SK-N-SH (cell line): ENCODE results near the gene CCDC106. TPM values are rescaled to one million over a fixed set of nuclear protein-coding genes. Genes with fewer than 3 reads are reported as not detected.

Experiments used
- CTCF ChIA-PET: fragments of 300-600, 350-600 bp; formaldehyde crosslinking; extraction: SDS; loops from one replicate; lab custom pipeline; 2021; lab: Yijun Ruan, JAX
- POLR2A ChIA-PET: fragments of 350-600 bp; sonication (Branson Sonifier 250); formaldehyde crosslinking; extraction: SDS; loops from one replicate; lab custom pipeline; 2020; ENCODE audit warnings: antibody characterized with exemption, inconsistent platforms; lab: Yijun Ruan, JAX
- DNase-seq: peaks from one replicate; pipeline ENCODE4 v3.0.0; 2012
- H2AFZ ChIP-seq: fragments of 200-600 bp; sonication (generic); 2 replicates; pipeline ENCODE4 v1.8.1; 2016; ENCODE audit warnings: antibody characterized with exemption, mild to moderate bottlenecking, low read depth
- H3F3A ChIP-seq: fragments of 200-600 bp; sonication (generic); replicated peaks from 2 replicates; pipeline ENCODE3; 2016; ENCODE audit warnings: antibody characterized with exemption, mild to moderate bottlenecking; ENCODE audit not compliant: insufficient read depth
- H3K27ac ChIP-seq, 2 experiments: fragments of 200-500 bp in 1 of 2; fragments of 200-600 bp in 1 of 2; sonication (Bioruptor generic) in 1 of 2; sonication (generic), shearing (Covaris generic) in 1 of 2; 2 replicates each; pipeline versions ENCODE4 v1.5.1 to v1.6.1; 2014 to 2016; ENCODE audit warnings: low read depth in 2 of 2, inconsistent platforms in 1 of 2, low read length in 1 of 2, mild to moderate bottlenecking in 1 of 2, mixed read lengths in 1 of 2
- H3K27me3 ChIP-seq: fragments of 200-600 bp; sonication (generic), shearing (Covaris generic); 2 replicates; pipeline ENCODE4 v1.6.1; 2016; ENCODE audit warnings: mixed run types; ENCODE audit not compliant: insufficient read depth
- H3K36me3 ChIP-seq, 2 experiments: fragments of 200-500 bp in 1 of 2; fragments of 200-600 bp in 1 of 2; sonication (Bioruptor generic) in 1 of 2; sonication (generic) in 1 of 2; replicated peaks in 1 of 2; 2 replicates each; pipeline versions ENCODE3 to v1.5.1; 2014 to 2016; ENCODE audit warnings: low read length in 1 of 2, mild to moderate bottlenecking in 1 of 2; ENCODE audit not compliant: insufficient read depth in 2 of 2, control insufficient read depth in 1 of 2
- H3K4me1 ChIP-seq, 2 experiments: fragments of 200-500 bp in 1 of 2; fragments of 200-600 bp in 1 of 2; sonication (Bioruptor generic) in 1 of 2; sonication (generic), shearing (Covaris generic) in 1 of 2; 2 replicates each; pipeline versions ENCODE4 v1.5.1 to v1.6.1; 2014 to 2016; ENCODE audit warnings: low read depth in 1 of 2, low read length in 1 of 2, mixed run types in 1 of 2; ENCODE audit not compliant: insufficient read depth in 2 of 2, control insufficient read depth in 1 of 2
- H3K4me2 ChIP-seq: fragments of 200-600 bp; sonication (generic), shearing (Covaris generic); 2 replicates; pipeline ENCODE4 v1.6.1; 2017; ENCODE audit warnings: mixed run types
- H3K4me3 ChIP-seq, 2 experiments: fragments of 200-500 bp in 1 of 2; fragments of 200-600 bp in 1 of 2; sonication (Bioruptor generic) in 1 of 2; sonication (generic), shearing (Covaris generic) in 1 of 2; 2 replicates each; pipeline versions ENCODE4 v1.5.1 to v1.8.1; 2014 to 2016; ENCODE audit warnings: low read depth in 2 of 2, inconsistent platforms in 1 of 2, low read length in 1 of 2, mild to moderate bottlenecking in 1 of 2, mixed read lengths in 1 of 2, moderate library complexity in 1 of 2
- H3K79me2 ChIP-seq: fragments of 200-600 bp; sonication (generic); 2 replicates; pipeline ENCODE4 v1.8.1; 2017; ENCODE audit warnings: mild to moderate bottlenecking; ENCODE audit not compliant: insufficient read depth
- H3K9ac ChIP-seq: fragments of 200-600 bp; sonication (generic); 2 replicates; pipeline ENCODE4 v1.6.1; 2017; ENCODE audit warnings: mixed run types
- H3K9me2 ChIP-seq: fragments of 200-600 bp; sonication (generic); 2 replicates; pipeline ENCODE4 v1.6.1; 2017; ENCODE audit warnings: mixed run types
- H3K9me3 ChIP-seq: fragments of 200-600 bp; sonication (generic); 2 replicates; pipeline ENCODE4 v1.6.1; 2017; ENCODE audit warnings: mixed run types, mild to moderate bottlenecking, moderate library complexity
- H4K20me1 ChIP-seq: fragments of 200-600 bp; sonication (generic); 2 replicates; pipeline ENCODE4 v1.6.1; 2017; ENCODE audit warnings: mild to moderate bottlenecking, mixed run types; ENCODE audit not compliant: insufficient read depth
- CHD2 ChIP-seq: fragments of 150-350 bp; IDR thresholded peaks from 2 replicates; pipeline ENCODE4 v1.6.1; 2018; ENCODE audit warnings: low read length; ENCODE audit not compliant: partially characterized antibody
- EZH2phosphoT487 ChIP-seq: fragments of 200-600 bp; sonication (generic); IDR thresholded peaks from 2 replicates; pipeline ENCODE4 v1.6.1; 2017; ENCODE audit warnings: low read depth, mixed run types, mild to moderate bottlenecking, antibody characterized with exemption, moderate library complexity, borderline replicate concordance
- FOSL2 ChIP-seq: IDR thresholded peaks from 2 replicates; pipeline ENCODE4 v1.4.0; 2012; ENCODE audit warnings: low read depth, mild to moderate bottlenecking, moderate library complexity, borderline replicate concordance
- FOXM1 ChIP-seq: IDR thresholded peaks from 2 replicates; pipeline ENCODE4 v1.4.0; 2012; ENCODE audit warnings: low read depth, mild to moderate bottlenecking
- MEF2A ChIP-seq: IDR thresholded peaks from 2 replicates; pipeline ENCODE4 v1.4.0; 2012; ENCODE audit warnings: low read depth, borderline replicate concordance
- MXI1 ChIP-seq: IDR thresholded peaks from 2 replicates; pipeline ENCODE4 v1.6.1; 2012; ENCODE audit warnings: mild to moderate bottlenecking, low read depth, low read length, improper control_type of control experiment
- NFIC ChIP-seq: IDR thresholded peaks from 2 replicates; pipeline ENCODE4 v1.4.0; 2012; ENCODE audit warnings: borderline replicate concordance
- NRF1 ChIP-seq: IDR thresholded peaks from 2 replicates; pipeline ENCODE4 v1.6.1; 2012; ENCODE audit warnings: low read depth, mild to moderate bottlenecking, low read length
- POLR2AphosphoS5 ChIP-seq: IDR thresholded peaks from 2 replicates; pipeline ENCODE4 v1.6.1; 2012; ENCODE audit warnings: low read depth, low read length
- RAD21 ChIP-seq: IDR thresholded peaks from 2 replicates; pipeline ENCODE4 v1.6.1; 2012; ENCODE audit warnings: mild to moderate bottlenecking, low read length
- RCOR1 ChIP-seq: fragments of 150-350 bp; IDR thresholded peaks from 2 replicates; pipeline ENCODE4 v1.6.1; 2017; ENCODE audit warnings: antibody characterized with exemption, low read length
- SIN3A ChIP-seq: IDR thresholded peaks from 2 replicates; pipeline ENCODE4 v1.6.1; 2012; ENCODE audit warnings: low read depth, mild to moderate bottlenecking, low read length, moderate library complexity, borderline replicate concordance
- SMC3 ChIP-seq: IDR thresholded peaks from 2 replicates; pipeline ENCODE4 v1.6.1; 2012; ENCODE audit warnings: low read depth, low read length, improper control_type of control experiment
- WGBS: methylation state at CpG from one replicate; pipeline ENCODE4 v1.1.6; 2017; ENCODE audit warnings: low lambda C conversion rate; 5-methylcytosine and 5-hydroxymethylcytosine counted together
- polyA plus RNA-seq, 3 experiments: library from polyadenylated mRNA; depleted of rRNA; stranded (reverse); fragments of >200 nt; gene quantifications; 2 replicates each; pipeline ENCODE4 v1.2.3, GENCODE V29; 2012
- TF ChIP-seq, protein P1 (sequence below): IDR thresholded peaks from 2 replicates; pipeline ENCODE4 v1.4.0; 2012; ENCODE audit warnings: low read depth, borderline replicate concordance
- TF ChIP-seq, protein P2 (sequence below): fragments of 150-350 bp; IDR thresholded peaks from 2 replicates; pipeline ENCODE4 v1.6.1; 2017; ENCODE audit warnings: antibody characterized with exemption, low read length, low read depth, borderline replicate concordance
- TF ChIP-seq, protein P3 (sequence below): IDR thresholded peaks from 2 replicates; pipeline ENCODE4 v1.6.1; 2012; ENCODE audit warnings: mild to moderate bottlenecking, low read depth, low read length, moderate library complexity
- TF ChIP-seq, protein P4 (sequence below): IDR thresholded peaks from 2 replicates; pipeline ENCODE4; 2012
- TF ChIP-seq, protein P5 (sequence below): IDR thresholded peaks from 2 replicates; pipeline ENCODE4 v1.4.0; 2012; ENCODE audit warnings: low read depth, borderline replicate concordance

The CCDC106 gene
- polyA plus RNA-seq, 1 of the 3 experiments (the other 2 are of a cell fraction), result 27.1 TPM

DNA sequence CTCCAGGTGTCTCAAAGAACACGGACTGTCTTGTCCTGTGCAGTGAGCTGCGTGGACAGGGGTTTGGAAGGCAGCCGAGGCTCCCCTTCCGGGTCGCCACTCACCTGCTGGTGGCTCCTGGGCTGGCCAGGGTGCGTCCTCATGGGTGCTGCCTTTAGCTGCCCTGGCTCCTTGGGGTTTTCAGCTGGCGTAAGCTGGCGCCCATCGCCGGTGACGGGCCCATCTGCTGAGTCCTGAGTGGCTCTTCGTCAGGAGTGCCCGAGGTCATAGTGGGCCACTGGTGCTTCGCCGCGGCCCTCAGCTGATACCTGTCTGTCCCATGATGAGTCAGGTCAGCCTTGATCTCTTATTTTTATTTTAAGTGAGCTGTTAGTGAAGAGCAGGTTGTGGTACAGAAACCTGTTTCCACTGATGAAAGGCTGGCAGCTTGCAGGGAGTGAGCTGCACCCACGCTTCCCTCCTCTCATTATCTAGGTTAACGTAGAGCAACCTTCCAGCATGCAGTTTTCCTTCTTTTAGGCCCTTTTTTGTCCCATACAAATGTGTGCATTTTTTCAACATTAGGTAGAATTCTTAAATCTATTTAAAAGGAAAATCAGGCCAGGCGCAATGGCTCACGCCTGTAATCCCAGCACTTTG, 45.4 kb downstream of the CCDC106 start:
- ChIA-PET POLR2A (no interaction called here), CTCF (interaction anchor here (1.1 kb wide), 1 partner anchor 12 kb away, joined by 3 read pairs; no protein-coding TSS in a partner anchor)
- no peaks in the 10 kb centered on the region for H3K9me3 ChIP-seq
- H3K36me3 ChIP-seq, result peaks cover 0 to 76% of the 10 kb centered on the region in 2 experiments
- H2AFZ ChIP-seq, result no peak overlapping the region
- no peaks in the 10 kb centered on the region for H3F3A ChIP-seq
- no peak overlapping the region for H3K4me3 ChIP-seq
- DNase-seq, result no peak
- H3K4me1 ChIP-seq, result no peaks in the 10 kb centered on the region
- TF ChIP-seq NRF1, result no peak
- 95% methylated on average over 14 of the region's 20 CpGs for WGBS
- H3K4me2 ChIP-seq, result no peak overlapping the region
- no peaks in the 10 kb centered on the region for H3K27me3 ChIP-seq
- no peaks in the 10 kb centered on the region for H3K9me2 ChIP-seq
- no peak overlapping the region for H3K27ac ChIP-seq
- H3K9ac ChIP-seq, result no peak overlapping the region
- no peaks in the 10 kb centered on the region for H4K20me1 ChIP-seq
- peaks cover 5% of the 10 kb centered on the region; the same call in 1 of the 2 replicates for H3K79me2 ChIP-seq

DNA sequence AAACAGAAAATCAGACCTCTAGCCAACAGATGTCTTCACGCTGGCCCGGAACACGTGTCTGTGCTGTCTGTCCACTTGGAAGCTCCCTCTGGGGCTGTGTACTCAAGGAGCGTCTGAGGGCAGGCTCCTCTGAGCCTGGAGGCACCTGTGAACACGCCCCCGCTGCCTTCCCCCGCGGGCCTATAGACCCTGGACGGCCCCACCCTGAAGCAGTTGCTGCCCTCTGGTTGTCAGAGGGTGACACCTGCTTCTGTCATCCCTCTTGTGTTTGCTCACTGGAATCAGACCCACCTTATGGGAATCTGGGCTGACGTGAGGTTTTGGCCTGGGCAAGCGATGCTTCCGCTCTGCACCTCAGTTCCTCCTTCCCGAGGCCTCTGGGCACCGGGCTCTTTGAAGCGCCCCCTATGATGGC, 46.2 kb downstream of the CCDC106 start:
- no peak overlapping the region for H2AFZ ChIP-seq
- ChIA-PET CTCF (interaction anchor here (1.1 kb wide), 1 partner anchor 13 kb away, joined by 3 read pairs; no protein-coding TSS in a partner anchor), POLR2A (no interaction called here)
- H3K4me2 ChIP-seq, result no peak overlapping the region
- no peaks in the 10 kb centered on the region for H3K9me2 ChIP-seq
- WGBS, result 96% methylated on average over 11 of the region's 15 CpGs
- no peaks in the 10 kb centered on the region for H4K20me1 ChIP-seq
- H3K36me3 ChIP-seq, result peaks cover 0 to 73% of the 10 kb centered on the region in 2 experiments
- H3K4me1 ChIP-seq, result no peaks in the 10 kb centered on the region
- peaks cover 5% of the 10 kb centered on the region; the same call in 1 of the 2 replicates for H3K79me2 ChIP-seq
- no peak for DNase-seq
- no peak overlapping the region for H3K9ac ChIP-seq
- H3F3A ChIP-seq, result no peaks in the 10 kb centered on the region
- H3K9me3 ChIP-seq, result no peaks in the 10 kb centered on the region
- no peak overlapping the region for H3K27ac ChIP-seq
- no peaks in the 10 kb centered on the region for H3K27me3 ChIP-seq
- no peak overlapping the region for H3K4me3 ChIP-seq
- TF ChIP-seq FOSL2 (no peak), SMC3 (no peak), SIN3A (no peak), CHD2 (no peak), NFIC (no peak), RAD21 (no peak), EZH2phosphoT487 (no peak), POLR2AphosphoS5 (no peak), RCOR1 (no peak), FOXM1 (no peak), MEF2A (no peak), MXI1 (no peak)
- TF ChIP-seq, protein P1, sequence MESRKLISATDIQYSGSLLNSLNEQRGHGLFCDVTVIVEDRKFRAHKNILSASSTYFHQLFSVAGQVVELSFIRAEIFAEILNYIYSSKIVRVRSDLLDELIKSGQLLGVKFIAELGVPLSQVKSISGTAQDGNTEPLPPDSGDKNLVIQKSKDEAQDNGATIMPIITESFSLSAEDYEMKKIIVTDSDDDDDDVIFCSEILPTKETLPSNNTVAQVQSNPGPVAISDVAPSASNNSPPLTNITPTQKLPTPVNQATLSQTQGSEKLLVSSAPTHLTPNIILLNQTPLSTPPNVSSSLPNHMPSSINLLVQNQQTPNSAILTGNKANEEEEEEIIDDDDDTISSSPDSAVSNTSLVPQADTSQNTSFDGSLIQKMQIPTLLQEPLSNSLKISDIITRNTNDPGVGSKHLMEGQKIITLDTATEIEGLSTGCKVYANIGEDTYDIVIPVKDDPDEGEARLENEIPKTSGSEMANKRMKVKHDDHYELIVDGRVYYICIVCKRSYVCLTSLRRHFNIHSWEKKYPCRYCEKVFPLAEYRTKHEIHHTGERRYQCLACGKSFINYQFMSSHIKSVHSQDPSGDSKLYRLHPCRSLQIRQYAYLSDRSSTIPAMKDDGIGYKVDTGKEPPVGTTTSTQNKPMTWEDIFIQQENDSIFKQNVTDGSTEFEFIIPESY, result no peak
- TF ChIP-seq, protein P2, sequence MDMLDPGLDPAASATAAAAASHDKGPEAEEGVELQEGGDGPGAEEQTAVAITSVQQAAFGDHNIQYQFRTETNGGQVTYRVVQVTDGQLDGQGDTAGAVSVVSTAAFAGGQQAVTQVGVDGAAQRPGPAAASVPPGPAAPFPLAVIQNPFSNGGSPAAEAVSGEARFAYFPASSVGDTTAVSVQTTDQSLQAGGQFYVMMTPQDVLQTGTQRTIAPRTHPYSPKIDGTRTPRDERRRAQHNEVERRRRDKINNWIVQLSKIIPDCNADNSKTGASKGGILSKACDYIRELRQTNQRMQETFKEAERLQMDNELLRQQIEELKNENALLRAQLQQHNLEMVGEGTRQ, result no peak
- TF ChIP-seq, protein P3, sequence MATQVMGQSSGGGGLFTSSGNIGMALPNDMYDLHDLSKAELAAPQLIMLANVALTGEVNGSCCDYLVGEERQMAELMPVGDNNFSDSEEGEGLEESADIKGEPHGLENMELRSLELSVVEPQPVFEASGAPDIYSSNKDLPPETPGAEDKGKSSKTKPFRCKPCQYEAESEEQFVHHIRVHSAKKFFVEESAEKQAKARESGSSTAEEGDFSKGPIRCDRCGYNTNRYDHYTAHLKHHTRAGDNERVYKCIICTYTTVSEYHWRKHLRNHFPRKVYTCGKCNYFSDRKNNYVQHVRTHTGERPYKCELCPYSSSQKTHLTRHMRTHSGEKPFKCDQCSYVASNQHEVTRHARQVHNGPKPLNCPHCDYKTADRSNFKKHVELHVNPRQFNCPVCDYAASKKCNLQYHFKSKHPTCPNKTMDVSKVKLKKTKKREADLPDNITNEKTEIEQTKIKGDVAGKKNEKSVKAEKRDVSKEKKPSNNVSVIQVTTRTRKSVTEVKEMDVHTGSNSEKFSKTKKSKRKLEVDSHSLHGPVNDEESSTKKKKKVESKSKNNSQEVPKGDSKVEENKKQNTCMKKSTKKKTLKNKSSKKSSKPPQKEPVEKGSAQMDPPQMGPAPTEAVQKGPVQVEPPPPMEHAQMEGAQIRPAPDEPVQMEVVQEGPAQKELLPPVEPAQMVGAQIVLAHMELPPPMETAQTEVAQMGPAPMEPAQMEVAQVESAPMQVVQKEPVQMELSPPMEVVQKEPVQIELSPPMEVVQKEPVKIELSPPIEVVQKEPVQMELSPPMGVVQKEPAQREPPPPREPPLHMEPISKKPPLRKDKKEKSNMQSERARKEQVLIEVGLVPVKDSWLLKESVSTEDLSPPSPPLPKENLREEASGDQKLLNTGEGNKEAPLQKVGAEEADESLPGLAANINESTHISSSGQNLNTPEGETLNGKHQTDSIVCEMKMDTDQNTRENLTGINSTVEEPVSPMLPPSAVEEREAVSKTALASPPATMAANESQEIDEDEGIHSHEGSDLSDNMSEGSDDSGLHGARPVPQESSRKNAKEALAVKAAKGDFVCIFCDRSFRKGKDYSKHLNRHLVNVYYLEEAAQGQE, result no peak
- TF ChIP-seq, protein P4, sequence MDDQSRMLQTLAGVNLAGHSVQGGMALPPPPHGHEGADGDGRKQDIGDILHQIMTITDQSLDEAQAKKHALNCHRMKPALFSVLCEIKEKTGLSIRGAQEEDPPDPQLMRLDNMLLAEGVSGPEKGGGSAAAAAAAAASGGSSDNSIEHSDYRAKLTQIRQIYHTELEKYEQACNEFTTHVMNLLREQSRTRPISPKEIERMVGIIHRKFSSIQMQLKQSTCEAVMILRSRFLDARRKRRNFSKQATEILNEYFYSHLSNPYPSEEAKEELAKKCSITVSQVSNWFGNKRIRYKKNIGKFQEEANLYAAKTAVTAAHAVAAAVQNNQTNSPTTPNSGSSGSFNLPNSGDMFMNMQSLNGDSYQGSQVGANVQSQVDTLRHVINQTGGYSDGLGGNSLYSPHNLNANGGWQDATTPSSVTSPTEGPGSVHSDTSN, result no peak
- TF ChIP-seq, protein P5, sequence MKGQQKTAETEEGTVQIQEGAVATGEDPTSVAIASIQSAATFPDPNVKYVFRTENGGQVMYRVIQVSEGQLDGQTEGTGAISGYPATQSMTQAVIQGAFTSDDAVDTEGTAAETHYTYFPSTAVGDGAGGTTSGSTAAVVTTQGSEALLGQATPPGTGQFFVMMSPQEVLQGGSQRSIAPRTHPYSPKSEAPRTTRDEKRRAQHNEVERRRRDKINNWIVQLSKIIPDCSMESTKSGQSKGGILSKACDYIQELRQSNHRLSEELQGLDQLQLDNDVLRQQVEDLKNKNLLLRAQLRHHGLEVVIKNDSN, result no peak
